Measurements from ENCODE around the gene KLC4.

The KLC4 gene

GRCh38 chr6:43059168-43060033, at the start of gene KLC4, which contains the start of gene MRPL2:
Gene KLC4 (plus strand): TSS chr6:43059631. CDS start chr6:43061336, 1,705 bp downstream.
Gene MRPL2 (minus strand): TSS chr6:43059434. CDS start chr6:43059381, 53 bp downstream.
- peak; percentile 100 for DNase-seq (ENCODE audit: low spot score)

- DNase-seq (ENCODE audit: low spot score), result no peak
Observed at GRCh38 chr6:43011207-43011606, 48.2 kb upstream of the KLC4 start.

- DNase-seq (ENCODE audit: low spot score), result no peak
Observed at GRCh38 chr6:43012364-43012763, 47.1 kb upstream of the KLC4 start.

- peak; percentile 43 for DNase-seq (ENCODE audit: low spot score)
Observed at GRCh38 chr6:43013097-43013842, 46.2 kb upstream of the KLC4 start.

- DNase-seq (ENCODE audit: low spot score), result peak; percentile 99
Observed at GRCh38 chr6:43013843-43014433, 45.5 kb upstream of the KLC4 start, which contains the start of the genes KLHDC3 and MEA1. Gene KLHDC3 (plus strand): TSS chr6:43014249. CDS start chr6:43017193, 2,944 bp downstream. Gene MEA1 (minus strand): TSS chr6:43013946. CDS start chr6:43013813, 133 bp downstream.

GRCh38 chr6:43014434-43014909, 45.0 kb upstream of the KLC4 start:
- DNase-seq (ENCODE audit: low spot score), result peak; percentile 78

GRCh38 chr6:43016176-43016942, 43.1 kb upstream of the KLC4 start:
- DNase-seq (ENCODE audit: low spot score), result no peak

GRCh38 chr6:43016943-43017334, 42.5 kb upstream of the KLC4 start:
- DNase-seq (ENCODE audit: low spot score), result no peak

GRCh38 chr6:43019152-43019551, 40.3 kb upstream of the KLC4 start:
- DNase-seq (ENCODE audit: low spot score), result no peak

GRCh38 chr6:43020052-43020705, 39.3 kb upstream of the KLC4 start:
- DNase-seq (ENCODE audit: low spot score), result no peak

GRCh38 chr6:43020847-43021246, 38.6 kb upstream of the KLC4 start:
- no peak for DNase-seq (ENCODE audit: low spot score)

- DNase-seq (ENCODE audit: low spot score), result peak; percentile 95
Observed at GRCh38 chr6:43021270-43022047, 38.0 kb upstream of the KLC4 start, which contains the start of gene RRP36. Gene RRP36 (plus strand): TSS chr6:43021623. CDS start chr6:43021655, 32 bp downstream.

GRCh38 chr6:43024436-43024835, 35.0 kb upstream of the KLC4 start:
- no peak for DNase-seq (ENCODE audit: low spot score)

GRCh38 chr6:43026365-43026764, 33.1 kb upstream of the KLC4 start:
- DNase-seq (ENCODE audit: low spot score), result no peak

- DNase-seq (ENCODE audit: low spot score), result no peak
Observed at GRCh38 chr6:43029120-43029519, 30.3 kb upstream of the KLC4 start.

GRCh38 chr6:43032326-43032725, 27.1 kb upstream of the KLC4 start:
- no peak for DNase-seq (ENCODE audit: low spot score)

GRCh38 chr6:43033496-43034189, 25.8 kb upstream of the KLC4 start:
- DNase-seq (ENCODE audit: low spot score), result no peak

- DNase-seq (ENCODE audit: low spot score), result no peak
Observed at GRCh38 chr6:43034190-43034525, 25.3 kb upstream of the KLC4 start.

- DNase-seq (ENCODE audit: low spot score), result no peak
Observed at GRCh38 chr6:43035495-43036194, 23.8 kb upstream of the KLC4 start.
